Astrocyte of the spinal cord (primary cell): ENCODE data around the gene ATP2B3.

Experiments
- DNase-seq: peaks from one replicate; pipeline ENCODE4 v3.0.0; 2011; ENCODE audit warnings: low read depth, low spot score
- H3K4me3 ChIP-seq: 2 replicates; pipeline ENCODE4 v1.5.1; 2011; ENCODE audit warnings: low read depth, mild to moderate bottlenecking, low read length, moderate library complexity
- CTCF ChIP-seq: IDR thresholded peaks from 2 replicates; pipeline ENCODE4 v1.5.1; 2012; ENCODE audit warnings: low read depth, mild to moderate bottlenecking, low read length, inconsistent platforms
- in situ Hi-C: cut with HindIII; loops from 2 replicates; pipeline ENCODE4 v1.10.0; 2017; ENCODE audit warnings: low sequenced_read_pairs

The ATP2B3 gene

DNA sequence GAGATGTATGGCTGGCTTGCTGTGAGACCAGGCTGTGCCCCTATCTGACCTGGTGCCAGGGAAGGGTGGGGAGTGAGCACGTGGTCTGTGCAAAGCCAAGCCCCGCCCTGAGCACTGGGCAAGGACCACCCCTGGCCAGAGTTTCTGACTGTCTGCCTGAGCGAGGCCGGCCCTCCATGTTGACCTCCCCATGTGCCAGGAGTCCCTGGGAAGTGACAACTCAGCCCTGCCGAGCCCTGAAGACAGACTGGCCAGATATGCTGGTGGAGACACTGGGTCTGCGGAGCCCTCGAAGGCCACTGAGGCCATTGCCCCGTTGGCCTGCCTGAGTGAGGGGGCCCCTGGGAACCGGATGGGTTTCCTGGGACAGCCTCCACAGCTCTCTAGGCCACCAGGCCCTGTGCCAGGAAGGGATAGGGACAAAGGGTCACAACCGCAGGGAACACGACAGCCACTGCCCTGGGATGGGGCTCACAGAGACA lies 29.8 kb upstream of the ATP2B3 start:
- H3K4me3 ChIP-seq = no peak overlapping the region
- DNase-seq = no peak
- in situ Hi-C loops = no loop called here
- TF ChIP-seq CTCF = no peak

GRCh38 chrX:153488231-153488914 lies 29.1 kb upstream of the ATP2B3 start:
- in situ Hi-C loops = no loop called here
- H3K4me3 ChIP-seq = no peak overlapping the region
- DNase-seq = peak; percentile 46
- no peak for TF ChIP-seq CTCF

GRCh38 chrX:153490217-153490930 lies 27.1 kb upstream of the ATP2B3 start:
- no peak for TF ChIP-seq CTCF
- in situ Hi-C loops = no loop called here
- H3K4me3 ChIP-seq = no peak overlapping the region
- DNase-seq = no peak

DNA sequence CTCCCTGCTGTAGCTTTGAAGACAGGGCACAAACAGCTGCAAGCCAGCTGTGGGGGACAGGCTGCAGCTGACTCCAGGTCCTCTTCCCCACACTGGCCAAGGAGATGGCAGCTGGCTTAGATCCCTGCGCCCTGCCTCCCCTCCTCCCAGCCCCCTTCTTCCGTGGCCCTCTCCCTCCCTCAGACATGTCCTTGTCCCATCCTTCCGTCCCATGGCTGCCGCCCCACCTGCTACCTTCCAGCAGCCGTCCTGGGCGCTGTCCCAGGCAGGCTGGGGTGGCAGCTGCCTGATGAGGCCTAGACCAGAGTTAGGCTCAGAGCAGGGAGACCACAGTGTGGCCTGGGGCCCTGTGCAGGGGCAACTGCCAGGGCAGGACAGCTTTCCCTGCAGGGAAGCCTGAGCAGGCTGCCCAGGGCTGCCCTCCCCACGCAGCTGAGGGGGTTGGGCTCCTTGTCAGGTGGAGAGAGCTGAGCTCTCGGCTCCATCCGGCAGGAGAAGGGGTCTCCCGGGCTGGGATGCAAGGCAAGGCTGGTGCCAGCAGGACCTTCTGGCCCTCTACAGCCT lies 26.0 kb upstream of the ATP2B3 start:
- DNase-seq = no peak
- H3K4me3 ChIP-seq = no peak overlapping the region
- in situ Hi-C loops = no loop called here
- no peak for TF ChIP-seq CTCF

DNA sequence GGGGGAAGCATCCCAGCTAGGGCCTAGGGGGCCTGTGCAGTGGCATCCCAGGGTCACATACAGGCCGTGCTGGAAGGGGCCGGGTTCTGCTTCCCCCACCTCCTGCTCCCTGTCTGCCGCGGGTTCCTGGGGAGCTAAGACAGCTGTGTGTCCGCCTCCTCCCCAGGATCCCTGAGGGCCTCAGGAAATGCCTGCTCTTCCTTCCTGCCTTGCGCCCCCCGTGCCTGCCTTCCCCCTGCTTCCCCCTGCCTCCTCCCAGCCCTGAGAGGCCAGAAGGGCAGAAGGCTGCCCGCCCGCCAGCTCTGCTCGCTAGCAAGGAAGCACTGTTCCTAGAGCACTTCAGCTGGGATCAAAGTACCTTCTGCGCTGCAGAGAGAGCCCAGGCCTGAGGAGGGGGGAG lies 25.5 kb upstream of the ATP2B3 start:
- in situ Hi-C loops = no loop called here
- H3K4me3 ChIP-seq = no peak overlapping the region
- no peak for TF ChIP-seq CTCF
- no peak for DNase-seq

GRCh38 chrX:153492543-153492942 lies 24.9 kb upstream of the ATP2B3 start:
- H3K4me3 ChIP-seq = no peak overlapping the region
- no peak for TF ChIP-seq CTCF
- DNase-seq = no peak
- in situ Hi-C loops = no loop called here
